HG02840 (cell line): ENCODE data around the gene AIG1.
"Not testable (repeated sequence)": the region's sequence is repeated elsewhere in the genome, so short reads cannot be mapped to it uniquely, and the experiment has no call there.

Source experiments
- ATAC-seq: cut with Tn5 transposase; IDR thresholded peaks from one replicate; pipeline ENCODE4 v1.9.1; 2021; ENCODE audit warnings: mild to moderate bottlenecking, moderate library complexity, moderate number of reproducible peaks; ENCODE audit not compliant: unreplicated experiment, low FRiP score

Gene AIG1

GRCh38 chr6:143158113-143158581 is 97.5 kb downstream of the AIG1 start:
- ATAC-seq = no peak

GRCh38 chr6:143159001-143159400 is 98.3 kb downstream of the AIG1 start:
- no peak for ATAC-seq

GRCh38 chr6:143160015-143160414 is 99.3 kb downstream of the AIG1 start:
- ATAC-seq = no peak

- ATAC-seq = no peak
Measured at GRCh38 chr6:143160439-143161220, 99.9 kb downstream of the AIG1 start.

GRCh38 chr6:143163621-143164020 is 102.9 kb downstream of the AIG1 start:
- ATAC-seq = no peak

- ATAC-seq = no peak
Measured at GRCh38 chr6:143164565-143165105, 103.9 kb downstream of the AIG1 start.

- ATAC-seq = no peak
Measured at GRCh38 chr6:143165315-143165855, 104.7 kb downstream of the AIG1 start.

GRCh38 chr6:143166247-143166695 is 105.6 kb downstream of the AIG1 start:
- ATAC-seq = no peak

GRCh38 chr6:143167224-143167623 is 106.5 kb downstream of the AIG1 start:
- ATAC-seq = no peak

GRCh38 chr6:143168396-143168816 is 107.7 kb downstream of the AIG1 start:
- ATAC-seq = not testable (repeated sequence)

GRCh38 chr6:143169440-143169839 is 108.8 kb downstream of the AIG1 start:
- ATAC-seq = no peak

- ATAC-seq = no peak
Measured at GRCh38 chr6:143174516-143174915, 113.8 kb downstream of the AIG1 start.

GRCh38 chr6:143174951-143175350 is 114.3 kb downstream of the AIG1 start:
- ATAC-seq = no peak

- no peak for ATAC-seq
Measured at GRCh38 chr6:143176090-143177021, 115.7 kb downstream of the AIG1 start.

- no peak for ATAC-seq
Measured at GRCh38 chr6:143177706-143178105, 117.0 kb downstream of the AIG1 start.

- no peak for ATAC-seq
Measured at GRCh38 chr6:143179096-143179495, 118.4 kb downstream of the AIG1 start.

- no peak for ATAC-seq
Measured at GRCh38 chr6:143179901-143180612, 119.4 kb downstream of the AIG1 start.

- ATAC-seq = no peak
Measured at GRCh38 chr6:143180826-143181225, 120.1 kb downstream of the AIG1 start.

GRCh38 chr6:143183666-143184065 is 123.0 kb downstream of the AIG1 start:
- ATAC-seq = no peak

GRCh38 chr6:143185288-143185687 is 124.6 kb downstream of the AIG1 start:
- ATAC-seq = no peak
